GM03348 (cell line): ENCODE data around the gene GALNT18.
"Not testable (repeated sequence)": the region's sequence is repeated elsewhere in the genome, so short reads cannot be mapped to it uniquely, and the experiment has no call there.

ENCODE experiments used
- DNase-seq: peaks from one replicate; pipeline ENCODE4 v3.0.0; 2012; ENCODE audit warnings: low spot score

Gene GALNT18

GRCh38 chr11:11384829-11385228 is 237.0 kb downstream of the GALNT18 start:
- DNase-seq = no peak

- no peak for DNase-seq
Measured at GRCh38 chr11:11383995-11384394, 237.8 kb downstream of the GALNT18 start.

- no peak for DNase-seq
Measured at GRCh38 chr11:11382858-11383532, 238.8 kb downstream of the GALNT18 start.

GRCh38 chr11:11381471-11382105 is 240.2 kb downstream of the GALNT18 start:
- DNase-seq = no peak

GRCh38 chr11:11380883-11381282 is 240.9 kb downstream of the GALNT18 start:
- DNase-seq = no peak

- DNase-seq = no peak
Measured at GRCh38 chr11:11380340-11380739, 241.5 kb downstream of the GALNT18 start.

- DNase-seq = no peak
Measured at GRCh38 chr11:11379661-11380060, 242.1 kb downstream of the GALNT18 start.

- no peak for DNase-seq
Measured at GRCh38 chr11:11378184-11378940, 243.4 kb downstream of the GALNT18 start.

GRCh38 chr11:11374358-11375148 is 247.3 kb downstream of the GALNT18 start:
- no peak for DNase-seq

- no peak for DNase-seq
Measured at GRCh38 chr11:11373934-11374333, 247.9 kb downstream of the GALNT18 start.

- DNase-seq = no peak
Measured at GRCh38 chr11:11372461-11372860, 249.3 kb downstream of the GALNT18 start.

- DNase-seq = no peak
Measured at GRCh38 chr11:11370962-11371303, 250.9 kb downstream of the GALNT18 start.

- no peak for DNase-seq
Measured at GRCh38 chr11:11370255-11370961, 251.4 kb downstream of the GALNT18 start.

- no peak for DNase-seq
Measured at GRCh38 chr11:11366793-11367192, 255.0 kb downstream of the GALNT18 start.

GRCh38 chr11:11363674-11364073 is 258.1 kb downstream of the GALNT18 start:
- DNase-seq = no peak

GRCh38 chr11:11359611-11360010 is 262.2 kb downstream of the GALNT18 start:
- DNase-seq = no peak

- no peak for DNase-seq
Measured at GRCh38 chr11:11356842-11357241, 265.0 kb downstream of the GALNT18 start.

GRCh38 chr11:11352878-11353277 is 268.9 kb downstream of the GALNT18 start, which contains the start of gene CSNK2A3:
Gene CSNK2A3, minus strand, starts transcription at chr11:11353250. Its CDS starts 131 bp downstream, at chr11:11353119.
- not testable (repeated sequence) for DNase-seq

GRCh38 chr11:11351851-11352250 is 270.0 kb downstream of the GALNT18 start:
- not testable (repeated sequence) for DNase-seq

GRCh38 chr11:11351042-11351586 is 270.7 kb downstream of the GALNT18 start:
- no peak for DNase-seq

GRCh38 chr11:11349870-11350337 is 271.9 kb downstream of the GALNT18 start:
- DNase-seq = peak; percentile 33
